A549 (cell line): ENCODE results near the gene CCDC183.

ENCODE experiments used
- HDAC2 ChIP-seq: fragments of 200-600 bp; sonication (generic); IDR thresholded peaks from 2 replicates; pipeline ENCODE4 v1.6.1; 2016
- POLR2A ChIP-seq: IDR thresholded peaks from 2 replicates; pipeline ENCODE4 v1.6.1; 2012; ENCODE audit warnings: mild to moderate bottlenecking, low read length
- TF ChIP-seq, protein P1 (sequence below): fragments of >200 bp; sonication (Bioruptor Twin); formaldehyde crosslinking; IDR thresholded peaks from 3 replicates; pipeline ENCODE4 v1.5.1; 2016
- TF ChIP-seq, protein P2 (sequence below): fragments of 200-600 bp; sonication (generic); IDR thresholded peaks from 2 replicates; pipeline ENCODE4 v1.6.1; 2016; ENCODE audit warnings: antibody characterized with exemption, mild to moderate bottlenecking, moderate library complexity

- TF ChIP-seq, protein P1, sequence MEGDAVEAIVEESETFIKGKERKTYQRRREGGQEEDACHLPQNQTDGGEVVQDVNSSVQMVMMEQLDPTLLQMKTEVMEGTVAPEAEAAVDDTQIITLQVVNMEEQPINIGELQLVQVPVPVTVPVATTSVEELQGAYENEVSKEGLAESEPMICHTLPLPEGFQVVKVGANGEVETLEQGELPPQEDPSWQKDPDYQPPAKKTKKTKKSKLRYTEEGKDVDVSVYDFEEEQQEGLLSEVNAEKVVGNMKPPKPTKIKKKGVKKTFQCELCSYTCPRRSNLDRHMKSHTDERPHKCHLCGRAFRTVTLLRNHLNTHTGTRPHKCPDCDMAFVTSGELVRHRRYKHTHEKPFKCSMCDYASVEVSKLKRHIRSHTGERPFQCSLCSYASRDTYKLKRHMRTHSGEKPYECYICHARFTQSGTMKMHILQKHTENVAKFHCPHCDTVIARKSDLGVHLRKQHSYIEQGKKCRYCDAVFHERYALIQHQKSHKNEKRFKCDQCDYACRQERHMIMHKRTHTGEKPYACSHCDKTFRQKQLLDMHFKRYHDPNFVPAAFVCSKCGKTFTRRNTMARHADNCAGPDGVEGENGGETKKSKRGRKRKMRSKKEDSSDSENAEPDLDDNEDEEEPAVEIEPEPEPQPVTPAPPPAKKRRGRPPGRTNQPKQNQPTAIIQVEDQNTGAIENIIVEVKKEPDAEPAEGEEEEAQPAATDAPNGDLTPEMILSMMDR = no peak
- TF ChIP-seq HDAC2 (no peak), POLR2A (no peak)
- TF ChIP-seq, protein P2, sequence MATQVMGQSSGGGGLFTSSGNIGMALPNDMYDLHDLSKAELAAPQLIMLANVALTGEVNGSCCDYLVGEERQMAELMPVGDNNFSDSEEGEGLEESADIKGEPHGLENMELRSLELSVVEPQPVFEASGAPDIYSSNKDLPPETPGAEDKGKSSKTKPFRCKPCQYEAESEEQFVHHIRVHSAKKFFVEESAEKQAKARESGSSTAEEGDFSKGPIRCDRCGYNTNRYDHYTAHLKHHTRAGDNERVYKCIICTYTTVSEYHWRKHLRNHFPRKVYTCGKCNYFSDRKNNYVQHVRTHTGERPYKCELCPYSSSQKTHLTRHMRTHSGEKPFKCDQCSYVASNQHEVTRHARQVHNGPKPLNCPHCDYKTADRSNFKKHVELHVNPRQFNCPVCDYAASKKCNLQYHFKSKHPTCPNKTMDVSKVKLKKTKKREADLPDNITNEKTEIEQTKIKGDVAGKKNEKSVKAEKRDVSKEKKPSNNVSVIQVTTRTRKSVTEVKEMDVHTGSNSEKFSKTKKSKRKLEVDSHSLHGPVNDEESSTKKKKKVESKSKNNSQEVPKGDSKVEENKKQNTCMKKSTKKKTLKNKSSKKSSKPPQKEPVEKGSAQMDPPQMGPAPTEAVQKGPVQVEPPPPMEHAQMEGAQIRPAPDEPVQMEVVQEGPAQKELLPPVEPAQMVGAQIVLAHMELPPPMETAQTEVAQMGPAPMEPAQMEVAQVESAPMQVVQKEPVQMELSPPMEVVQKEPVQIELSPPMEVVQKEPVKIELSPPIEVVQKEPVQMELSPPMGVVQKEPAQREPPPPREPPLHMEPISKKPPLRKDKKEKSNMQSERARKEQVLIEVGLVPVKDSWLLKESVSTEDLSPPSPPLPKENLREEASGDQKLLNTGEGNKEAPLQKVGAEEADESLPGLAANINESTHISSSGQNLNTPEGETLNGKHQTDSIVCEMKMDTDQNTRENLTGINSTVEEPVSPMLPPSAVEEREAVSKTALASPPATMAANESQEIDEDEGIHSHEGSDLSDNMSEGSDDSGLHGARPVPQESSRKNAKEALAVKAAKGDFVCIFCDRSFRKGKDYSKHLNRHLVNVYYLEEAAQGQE = no peak
Observed at GRCh38 chr9:136825295-136826187, 29.4 kb downstream of the CCDC183 start.
